ENCODE results near the gene RMRP. TPM values are rescaled to one million over a fixed set of nuclear protein-coding genes. Genes with fewer than 3 reads are reported as not detected.

RMRP gene
- total and polyA plus RNA-seq, 10 of the 15 experiments (the other 5 are each of a cell fraction or from before 2014, with no cell fraction given) = 12.0 to 42,450 (median 6,418) TPM; not detected in 4

DNA sequence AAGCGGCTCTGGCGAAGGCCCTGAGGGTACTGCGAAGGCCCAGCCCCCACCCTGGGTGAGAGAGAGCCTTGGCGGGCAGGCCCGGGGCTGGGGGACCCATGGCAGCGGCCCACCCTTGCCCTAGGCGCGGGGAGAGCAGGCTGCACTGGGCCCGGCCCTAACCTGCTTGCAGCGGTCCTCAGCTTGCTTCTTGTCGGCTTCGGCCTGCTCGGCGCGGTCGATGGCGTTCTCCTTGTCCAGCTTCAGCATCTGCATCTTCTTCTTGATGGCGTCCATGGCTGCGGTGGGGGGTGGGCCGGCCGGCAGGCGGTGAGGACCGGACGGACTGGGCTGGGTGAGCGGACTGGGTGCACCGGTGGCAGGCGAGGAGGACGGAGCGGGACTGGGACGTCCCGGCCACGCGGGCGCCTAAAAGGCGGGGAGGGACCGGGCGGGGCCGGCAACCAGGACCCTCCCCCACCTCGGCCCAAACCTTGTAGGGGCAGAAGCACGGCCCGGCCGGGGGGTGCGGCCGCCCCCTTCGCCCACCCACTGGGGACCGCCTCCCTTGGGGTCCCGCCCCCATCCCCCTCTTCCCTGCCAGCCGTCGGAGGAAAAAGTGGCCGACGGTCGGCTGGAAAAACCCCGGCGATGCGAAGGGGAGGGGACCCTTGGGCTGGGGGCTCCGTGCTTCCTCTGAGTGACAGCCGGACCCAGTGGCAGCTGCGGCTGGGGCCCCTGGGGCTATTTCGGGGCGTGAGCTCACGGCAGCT lies 31.9 kb upstream of the RMRP start, which contains the start of gene TPM2 (continued):
- TF ChIP-seq CBX5 (IDR thresholded peaks at IDR 0.05; ENCODE audit: low read depth) (no peak), SP1 (IDR thresholded peaks at IDR 0.05; ENCODE audit: low read depth, low read length) (no peak), TCF7 (IDR thresholded peaks at IDR 0.05; ENCODE audit: borderline replicate concordance) (no peak), IKZF2 (IDR thresholded peaks at IDR 0.05) (no peak), GATAD2B (conservative IDR thresholded peaks at IDR 0.05; ENCODE audit: low read depth) (0 out of 2 replicates have a peak, but pooled peaks have one; percentile 3), FOXM1 (IDR thresholded peaks at IDR 0.05; ENCODE audit: low read depth, low read length) (no peak), TCF12 (IDR thresholded peaks at IDR 0.05; ENCODE audit: low read depth, low read length) (peak; percentile 16; the same call in 1 of the 2 replicates), IKZF1 (conservative IDR thresholded peaks at IDR 0.05) (peak; percentile 44), EGR1 (IDR thresholded peaks at IDR 0.05; ENCODE audit: borderline replicate concordance in 1 of 2, low read depth in 2 of 2, low read length in 2 of 2) (no peak), EZH2 (IDR thresholded peaks at IDR 0.05; ENCODE audit: borderline replicate concordance, control insufficient read depth, low read depth, low read length) (no peak), TAF1 (IDR thresholded peaks at IDR 0.05; ENCODE audit: borderline replicate concordance, low read depth, low read length) (no peak), CBFB (IDR thresholded peaks at IDR 0.05; ENCODE audit: low read depth) (no peak)
- TF ChIP-seq, protein P1, sequence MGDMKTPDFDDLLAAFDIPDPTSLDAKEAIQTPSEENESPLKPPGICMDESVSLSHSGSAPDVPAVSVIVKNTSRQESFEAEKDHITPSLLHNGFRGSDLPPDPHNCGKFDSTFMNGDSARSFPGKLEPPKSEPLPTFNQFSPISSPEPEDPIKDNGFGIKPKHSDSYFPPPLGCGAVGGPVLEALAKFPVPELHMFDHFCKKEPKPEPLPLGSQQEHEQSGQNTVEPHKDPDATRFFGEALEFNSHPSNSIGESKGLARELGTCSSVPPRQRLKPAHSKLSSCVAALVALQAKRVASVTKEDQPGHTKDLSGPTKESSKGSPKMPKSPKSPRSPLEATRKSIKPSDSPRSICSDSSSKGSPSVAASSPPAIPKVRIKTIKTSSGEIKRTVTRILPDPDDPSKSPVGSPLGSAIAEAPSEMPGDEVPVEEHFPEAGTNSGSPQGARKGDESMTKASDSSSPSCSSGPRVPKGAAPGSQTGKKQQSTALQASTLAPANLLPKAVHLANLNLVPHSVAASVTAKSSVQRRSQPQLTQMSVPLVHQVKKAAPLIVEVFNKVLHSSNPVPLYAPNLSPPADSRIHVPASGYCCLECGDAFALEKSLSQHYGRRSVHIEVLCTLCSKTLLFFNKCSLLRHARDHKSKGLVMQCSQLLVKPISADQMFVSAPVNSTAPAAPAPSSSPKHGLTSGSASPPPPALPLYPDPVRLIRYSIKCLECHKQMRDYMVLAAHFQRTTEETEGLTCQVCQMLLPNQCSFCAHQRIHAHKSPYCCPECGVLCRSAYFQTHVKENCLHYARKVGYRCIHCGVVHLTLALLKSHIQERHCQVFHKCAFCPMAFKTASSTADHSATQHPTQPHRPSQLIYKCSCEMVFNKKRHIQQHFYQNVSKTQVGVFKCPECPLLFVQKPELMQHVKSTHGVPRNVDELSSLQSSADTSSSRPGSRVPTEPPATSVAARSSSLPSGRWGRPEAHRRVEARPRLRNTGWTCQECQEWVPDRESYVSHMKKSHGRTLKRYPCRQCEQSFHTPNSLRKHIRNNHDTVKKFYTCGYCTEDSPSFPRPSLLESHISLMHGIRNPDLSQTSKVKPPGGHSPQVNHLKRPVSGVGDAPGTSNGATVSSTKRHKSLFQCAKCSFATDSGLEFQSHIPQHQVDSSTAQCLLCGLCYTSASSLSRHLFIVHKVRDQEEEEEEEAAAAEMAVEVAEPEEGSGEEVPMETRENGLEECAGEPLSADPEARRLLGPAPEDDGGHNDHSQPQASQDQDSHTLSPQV (IDR thresholded peaks at IDR 0.05) = no peak
- TF ChIP-seq, protein P2, sequence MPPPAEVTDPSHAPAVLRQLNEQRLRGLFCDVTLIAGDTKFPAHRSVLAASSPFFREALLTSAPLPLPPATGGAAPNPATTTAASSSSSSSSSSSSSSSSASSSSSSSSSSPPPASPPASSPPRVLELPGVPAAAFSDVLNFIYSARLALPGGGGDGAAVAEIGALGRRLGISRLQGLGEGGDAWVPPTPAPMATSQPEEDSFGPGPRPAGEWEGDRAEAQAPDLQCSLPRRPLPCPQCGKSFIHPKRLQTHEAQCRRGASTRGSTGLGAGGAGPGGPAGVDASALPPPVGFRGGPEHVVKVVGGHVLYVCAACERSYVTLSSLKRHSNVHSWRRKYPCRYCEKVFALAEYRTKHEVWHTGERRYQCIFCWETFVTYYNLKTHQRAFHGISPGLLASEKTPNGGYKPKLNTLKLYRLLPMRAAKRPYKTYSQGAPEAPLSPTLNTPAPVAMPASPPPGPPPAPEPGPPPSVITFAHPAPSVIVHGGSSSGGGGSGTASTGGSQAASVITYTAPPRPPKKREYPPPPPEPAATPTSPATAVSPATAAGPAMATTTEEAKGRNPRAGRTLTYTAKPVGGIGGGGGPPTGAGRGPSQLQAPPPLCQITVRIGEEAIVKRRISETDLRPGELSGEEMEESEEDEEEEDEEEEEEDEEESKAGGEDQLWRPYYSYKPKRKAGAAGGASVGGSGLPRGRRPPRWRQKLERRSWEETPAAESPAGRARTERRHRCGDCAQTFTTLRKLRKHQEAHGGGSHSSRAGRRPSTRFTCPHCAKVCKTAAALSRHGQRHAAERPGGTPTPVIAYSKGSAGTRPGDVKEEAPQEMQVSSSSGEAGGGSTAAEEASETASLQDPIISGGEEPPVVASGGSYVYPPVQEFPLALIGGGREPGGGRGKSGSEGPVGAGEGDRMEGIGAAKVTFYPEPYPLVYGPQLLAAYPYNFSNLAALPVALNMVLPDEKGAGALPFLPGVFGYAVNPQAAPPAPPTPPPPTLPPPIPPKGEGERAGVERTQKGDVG (CRISPR knock-in tag; IDR thresholded peaks at IDR 0.05) = no peak
- TF ChIP-seq, protein P3, sequence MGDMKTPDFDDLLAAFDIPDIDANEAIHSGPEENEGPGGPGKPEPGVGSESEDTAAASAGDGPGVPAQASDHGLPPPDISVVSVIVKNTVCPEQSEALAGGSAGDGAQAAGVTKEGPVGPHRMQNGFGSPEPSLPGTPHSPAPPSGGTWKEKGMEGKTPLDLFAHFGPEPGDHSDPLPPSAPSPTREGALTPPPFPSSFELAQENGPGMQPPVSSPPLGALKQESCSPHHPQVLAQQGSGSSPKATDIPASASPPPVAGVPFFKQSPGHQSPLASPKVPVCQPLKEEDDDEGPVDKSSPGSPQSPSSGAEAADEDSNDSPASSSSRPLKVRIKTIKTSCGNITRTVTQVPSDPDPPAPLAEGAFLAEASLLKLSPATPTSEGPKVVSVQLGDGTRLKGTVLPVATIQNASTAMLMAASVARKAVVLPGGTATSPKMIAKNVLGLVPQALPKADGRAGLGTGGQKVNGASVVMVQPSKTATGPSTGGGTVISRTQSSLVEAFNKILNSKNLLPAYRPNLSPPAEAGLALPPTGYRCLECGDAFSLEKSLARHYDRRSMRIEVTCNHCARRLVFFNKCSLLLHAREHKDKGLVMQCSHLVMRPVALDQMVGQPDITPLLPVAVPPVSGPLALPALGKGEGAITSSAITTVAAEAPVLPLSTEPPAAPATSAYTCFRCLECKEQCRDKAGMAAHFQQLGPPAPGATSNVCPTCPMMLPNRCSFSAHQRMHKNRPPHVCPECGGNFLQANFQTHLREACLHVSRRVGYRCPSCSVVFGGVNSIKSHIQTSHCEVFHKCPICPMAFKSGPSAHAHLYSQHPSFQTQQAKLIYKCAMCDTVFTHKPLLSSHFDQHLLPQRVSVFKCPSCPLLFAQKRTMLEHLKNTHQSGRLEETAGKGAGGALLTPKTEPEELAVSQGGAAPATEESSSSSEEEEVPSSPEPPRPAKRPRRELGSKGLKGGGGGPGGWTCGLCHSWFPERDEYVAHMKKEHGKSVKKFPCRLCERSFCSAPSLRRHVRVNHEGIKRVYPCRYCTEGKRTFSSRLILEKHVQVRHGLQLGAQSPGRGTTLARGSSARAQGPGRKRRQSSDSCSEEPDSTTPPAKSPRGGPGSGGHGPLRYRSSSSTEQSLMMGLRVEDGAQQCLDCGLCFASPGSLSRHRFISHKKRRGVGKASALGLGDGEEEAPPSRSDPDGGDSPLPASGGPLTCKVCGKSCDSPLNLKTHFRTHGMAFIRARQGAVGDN (IDR thresholded peaks at IDR 0.05) = no peak
